MV-4-11 (cell line): ENCODE data around the gene ISCA1.
"Not testable (repeated sequence)": the region's sequence is repeated elsewhere in the genome, so short reads cannot be mapped to it uniquely, and the experiment has no call there.

Experiments used
- DNase-seq: peaks from one replicate; lab custom pipeline; 2025; lab: John Stamatoyannopoulos, UW

Gene ISCA1

GRCh38 chr9:86282077-86282978 is at the start of gene ISCA1:
ISCA1 (minus strand) TSS chr9:86282538; CDS start chr9:86282458, 80 bp downstream.
- peak; percentile 85 for DNase-seq

- no peak for DNase-seq
Measured at GRCh38 chr9:86330186-86330585, 47.8 kb upstream of the ISCA1 start.

GRCh38 chr9:86329649-86330048 is 47.3 kb upstream of the ISCA1 start:
- no peak for DNase-seq

- no peak for DNase-seq
Measured at GRCh38 chr9:86328156-86328555, 45.8 kb upstream of the ISCA1 start.

- DNase-seq, result no peak
Measured at GRCh38 chr9:86326536-86326935, 44.2 kb upstream of the ISCA1 start.

DNA sequence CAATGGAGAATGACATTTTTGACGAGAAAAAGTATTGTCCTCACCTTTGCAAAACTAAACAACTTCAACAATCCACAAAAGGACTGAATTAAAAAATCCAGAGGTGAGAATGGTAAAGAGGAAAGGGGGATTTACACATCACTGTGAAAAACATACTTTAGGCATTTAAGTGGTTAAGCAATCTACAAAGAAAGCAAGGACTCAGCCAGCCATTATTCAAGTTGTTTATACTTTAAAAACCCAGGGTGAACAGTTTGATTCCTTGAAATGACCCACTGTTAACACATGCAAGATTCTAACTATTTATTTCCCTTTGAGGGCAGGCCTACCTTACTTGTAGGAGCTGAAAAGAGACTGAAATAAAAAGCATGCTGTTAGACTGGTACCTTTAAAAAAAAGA is 42.6 kb upstream of the ISCA1 start:
- no peak for DNase-seq

DNA sequence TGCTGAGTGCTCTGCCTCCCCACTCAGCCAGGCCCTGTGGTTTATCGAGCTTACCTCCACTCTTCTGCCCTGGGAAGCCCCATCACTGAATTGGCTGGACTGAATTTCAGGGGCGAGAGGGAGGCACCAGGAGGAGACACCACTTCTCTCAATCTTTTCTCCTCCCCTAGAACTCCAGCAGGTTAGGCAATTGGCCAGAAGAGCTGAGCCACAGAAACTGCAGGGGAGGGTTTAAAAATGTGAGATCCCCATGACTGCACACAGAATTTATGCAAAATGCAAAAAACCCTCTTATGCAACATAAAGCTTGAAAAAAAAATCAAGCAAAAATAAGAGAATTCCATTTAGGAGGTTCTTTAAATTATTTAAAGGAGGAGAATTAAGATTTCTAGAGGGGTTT is 42.0 kb upstream of the ISCA1 start:
- peak; percentile 57 for DNase-seq

DNA sequence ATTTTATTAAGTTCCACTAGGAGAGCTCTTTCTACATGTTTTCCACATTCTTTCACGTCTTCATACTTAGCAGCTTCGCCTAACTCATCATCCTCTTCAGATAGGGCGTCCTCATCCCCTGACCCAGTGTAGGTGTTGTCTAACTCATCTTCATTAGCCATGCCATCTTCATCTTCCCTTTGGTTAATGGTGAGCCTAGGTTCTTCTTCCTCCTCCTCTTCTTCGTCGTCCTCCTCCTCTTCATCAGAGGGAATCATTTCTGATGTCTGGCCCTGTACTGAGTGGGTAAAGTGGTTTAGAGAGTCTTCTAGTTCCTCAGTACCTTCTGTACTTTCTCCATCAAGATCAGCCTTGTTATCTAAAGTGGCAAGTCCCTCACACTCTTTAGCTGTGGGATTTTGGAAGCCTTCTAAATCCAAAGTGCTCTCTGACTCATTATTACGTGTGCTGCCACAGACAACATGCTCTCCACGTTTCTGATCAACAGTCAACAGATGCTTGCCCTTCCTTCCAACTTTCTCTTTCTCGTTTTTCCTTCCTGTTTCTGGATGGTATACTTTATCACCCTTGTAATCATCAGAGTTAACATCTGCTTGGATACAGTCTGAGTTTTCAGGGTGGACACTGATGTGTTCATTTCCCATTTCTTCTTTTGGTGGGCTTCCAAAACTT is 40.8 kb upstream of the ISCA1 start:
- peak; percentile 86 for DNase-seq

DNA sequence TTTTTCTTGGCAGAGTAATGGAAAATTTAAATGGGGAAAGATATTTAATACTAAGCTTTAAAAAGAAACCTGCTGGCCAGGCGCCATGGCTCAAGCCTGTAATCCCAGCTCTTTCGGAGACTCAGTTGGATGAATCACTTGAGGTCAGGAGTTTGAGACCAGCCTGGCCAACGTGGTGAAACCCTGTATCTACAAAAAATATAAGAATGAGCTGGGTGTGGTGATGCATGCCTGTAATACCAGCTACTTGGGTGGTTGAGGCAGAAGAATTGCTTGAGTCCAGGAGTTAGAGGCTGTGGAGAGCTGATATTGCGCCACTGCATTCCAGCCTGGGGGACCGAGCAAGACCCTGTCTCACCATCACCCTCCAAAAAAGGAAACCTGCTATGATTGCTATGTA is 39.0 kb upstream of the ISCA1 start:
- DNase-seq, result peak; percentile 22

DNA sequence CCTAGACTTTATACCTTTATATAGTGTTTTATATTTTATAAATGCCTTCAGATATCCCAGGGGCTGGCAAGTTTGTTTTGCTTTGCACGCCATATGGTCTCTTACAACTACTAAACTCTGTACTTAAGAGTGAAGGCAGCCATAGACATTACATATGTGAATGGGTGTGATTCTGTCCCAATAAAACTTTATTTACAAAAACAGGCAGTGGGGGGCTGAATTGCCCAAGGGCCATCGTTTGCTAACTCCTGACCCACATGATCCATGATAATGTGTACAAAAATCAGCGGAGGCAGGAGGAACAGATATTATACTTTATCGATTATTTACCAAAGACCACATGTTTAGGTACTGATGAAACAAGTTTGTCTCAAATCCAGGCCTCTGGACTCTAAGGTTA is 35.8 kb upstream of the ISCA1 start:
- no peak for DNase-seq

DNA sequence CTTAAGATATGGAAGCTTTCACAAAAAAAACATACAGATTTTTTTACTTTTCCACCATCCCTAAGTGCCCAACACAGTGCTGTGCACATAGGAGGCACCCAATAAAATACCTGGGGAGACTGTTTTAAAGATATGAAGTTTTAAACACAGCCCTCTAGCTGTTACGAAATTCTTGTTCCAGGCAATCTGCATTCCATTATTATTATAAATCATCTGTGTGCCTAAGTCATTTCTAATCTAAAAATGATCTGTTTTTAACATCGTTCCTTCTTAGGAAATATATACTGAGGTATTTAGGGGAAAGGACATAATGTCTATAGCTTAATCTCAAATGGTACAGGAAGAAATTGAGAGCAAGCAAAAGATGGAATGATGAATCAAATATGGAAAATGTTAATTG is 32.7 kb upstream of the ISCA1 start:
- no peak for DNase-seq

- DNase-seq, result not testable (repeated sequence)
Measured at GRCh38 chr9:86312959-86313358, 30.6 kb upstream of the ISCA1 start.

GRCh38 chr9:86308687-86309086 is 26.3 kb upstream of the ISCA1 start:
- DNase-seq, result no peak

- no peak for DNase-seq
Measured at GRCh38 chr9:86304236-86304730, 21.9 kb upstream of the ISCA1 start.

- no peak for DNase-seq
Measured at GRCh38 chr9:86303316-86303975, 21.1 kb upstream of the ISCA1 start.

- DNase-seq, result no peak
Measured at GRCh38 chr9:86301686-86302085, 19.3 kb upstream of the ISCA1 start.

GRCh38 chr9:86300701-86301100 is 18.4 kb upstream of the ISCA1 start:
- no peak for DNase-seq

GRCh38 chr9:86298873-86299272 is 16.5 kb upstream of the ISCA1 start:
- no peak for DNase-seq

- not testable (repeated sequence) for DNase-seq
Measured at GRCh38 chr9:86290341-86290740, 8.0 kb upstream of the ISCA1 start.

DNA sequence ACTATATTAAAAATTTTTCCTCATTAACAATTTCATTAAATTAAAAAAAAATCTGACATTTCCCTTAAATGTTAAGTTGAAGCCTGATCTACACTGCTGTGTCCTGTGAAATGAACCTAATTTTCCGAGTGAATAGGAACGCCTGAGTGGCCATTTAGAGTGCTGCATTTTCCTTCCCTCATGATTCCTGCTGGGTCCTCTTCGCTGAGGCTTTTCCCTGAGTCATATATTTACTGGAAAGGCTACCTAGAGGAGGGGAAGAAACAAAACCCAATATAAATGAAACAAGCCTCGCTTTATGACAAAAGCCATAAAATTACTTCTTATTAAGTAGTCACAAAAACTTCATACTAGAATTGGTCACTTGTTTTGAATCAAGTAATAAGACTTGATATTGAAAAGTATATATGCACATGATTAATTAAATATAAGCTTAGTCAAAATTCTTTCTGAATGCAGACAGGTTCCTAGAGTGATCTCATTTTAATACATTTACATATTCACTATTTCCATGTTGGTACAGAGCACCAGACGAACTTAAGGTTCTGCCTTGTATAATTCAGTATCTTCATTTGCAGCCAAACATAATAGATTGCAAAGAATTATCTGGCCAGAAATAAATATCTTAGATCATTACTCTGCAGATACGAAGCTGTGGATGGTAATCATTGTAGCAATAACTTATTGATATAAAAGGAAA is 6.3 kb upstream of the ISCA1 start:
- no peak for DNase-seq

- peak; percentile 16 for DNase-seq
Measured at GRCh38 chr9:86287013-86287412, 4.7 kb upstream of the ISCA1 start.

DNA sequence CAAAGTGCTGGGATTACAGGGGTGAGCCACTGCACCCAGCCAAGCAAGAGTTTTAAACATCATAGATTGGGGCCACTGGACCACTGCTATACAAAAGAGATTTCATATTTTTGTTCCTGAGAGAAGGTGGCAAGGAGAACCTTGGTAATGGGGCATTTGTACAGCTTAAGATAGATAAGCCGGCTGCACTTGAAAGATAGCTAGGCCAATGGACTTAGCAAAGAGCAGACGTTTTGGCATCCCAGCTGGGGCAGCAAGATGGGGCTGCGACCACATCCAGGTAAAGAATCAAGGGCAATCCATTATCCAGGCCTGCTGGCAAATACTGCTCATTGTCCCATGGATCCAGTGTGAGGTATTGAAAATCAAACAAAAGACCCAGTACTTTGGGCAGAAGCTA is 3.9 kb upstream of the ISCA1 start:
- no peak for DNase-seq
